DMS 273 (cell line): ENCODE data around the gene EIF3K.
A peak's percentile ranks its signal among the peaks of the same experiment; 100 is the strongest.

Experiments used
- DNase-seq: peaks from one replicate; lab custom pipeline; 2025; ENCODE audit not compliant: unreplicated experiment; lab: John Stamatoyannopoulos, UW

The EIF3K gene

DNA sequence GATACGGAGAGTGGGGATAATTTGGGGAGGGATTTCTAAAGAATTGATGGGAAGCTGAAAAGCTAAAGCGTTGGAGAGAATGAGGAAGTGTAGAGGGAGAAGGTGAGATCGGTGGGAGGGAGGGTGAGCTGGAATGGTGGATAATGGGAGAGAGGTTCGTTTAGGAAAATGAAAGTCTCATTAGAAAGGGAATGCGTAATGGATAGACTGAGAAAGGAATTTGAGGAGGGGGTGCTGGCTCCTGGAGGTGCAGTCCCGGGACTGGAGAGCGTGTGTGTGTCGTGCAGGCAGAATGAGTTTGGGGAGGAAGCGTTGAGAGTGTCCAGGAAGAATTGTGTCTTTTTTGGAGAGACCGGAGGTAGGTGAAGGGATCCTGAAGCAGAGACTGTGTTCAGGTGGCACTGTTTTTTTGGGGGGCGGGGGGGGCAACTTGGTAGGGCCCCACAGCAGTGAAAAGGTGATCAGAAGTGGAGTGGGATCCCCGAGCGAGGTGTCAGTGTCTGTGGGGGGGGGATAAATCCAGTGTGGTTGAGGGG, 29.8 kb downstream of the EIF3K start:
- DNase-seq, result peak; percentile 25

DNA sequence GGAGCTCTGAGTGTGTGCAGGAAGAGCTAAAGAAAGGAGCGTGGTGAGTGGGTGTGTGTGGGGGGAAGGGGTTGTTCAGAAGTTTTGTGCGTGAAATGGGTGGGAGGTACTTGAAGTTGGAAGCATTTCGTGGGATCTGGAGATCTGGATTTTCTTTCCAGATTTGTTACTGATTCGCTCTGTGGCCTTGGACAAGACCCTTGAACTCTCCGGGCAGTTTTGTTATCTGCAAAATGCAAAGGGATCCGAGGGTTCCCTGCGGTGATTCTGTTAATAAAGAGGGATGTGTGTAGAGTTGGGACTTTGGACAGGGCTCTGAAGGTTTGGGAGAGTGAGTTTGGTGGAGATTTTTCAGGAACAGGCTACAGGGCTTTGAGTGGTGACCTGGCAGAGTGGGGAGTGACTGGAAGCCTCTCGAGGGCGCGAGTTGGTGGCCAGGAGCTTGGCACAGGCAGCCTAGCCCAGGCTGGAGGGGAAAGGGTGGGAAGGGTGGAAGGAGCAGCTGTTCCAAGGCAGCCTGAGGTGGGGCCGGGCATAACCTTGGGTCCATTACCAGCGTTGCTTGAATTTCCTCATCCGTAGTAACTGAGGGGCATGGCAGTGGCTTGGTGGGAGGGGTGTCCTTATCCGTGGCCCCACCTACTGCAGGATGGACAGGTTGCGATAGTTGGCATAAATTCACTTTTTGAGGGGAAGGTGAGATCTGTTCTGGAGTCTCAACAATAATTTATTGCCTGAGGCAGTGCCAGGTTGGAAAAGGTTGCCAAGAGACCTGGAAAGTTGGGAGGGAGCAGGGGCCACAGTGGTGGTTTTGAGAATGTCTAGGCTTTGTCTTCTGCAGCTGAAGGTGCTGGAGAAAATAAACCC, 30.6 kb downstream of the EIF3K start:
- DNase-seq, result peak; percentile 80

DNA sequence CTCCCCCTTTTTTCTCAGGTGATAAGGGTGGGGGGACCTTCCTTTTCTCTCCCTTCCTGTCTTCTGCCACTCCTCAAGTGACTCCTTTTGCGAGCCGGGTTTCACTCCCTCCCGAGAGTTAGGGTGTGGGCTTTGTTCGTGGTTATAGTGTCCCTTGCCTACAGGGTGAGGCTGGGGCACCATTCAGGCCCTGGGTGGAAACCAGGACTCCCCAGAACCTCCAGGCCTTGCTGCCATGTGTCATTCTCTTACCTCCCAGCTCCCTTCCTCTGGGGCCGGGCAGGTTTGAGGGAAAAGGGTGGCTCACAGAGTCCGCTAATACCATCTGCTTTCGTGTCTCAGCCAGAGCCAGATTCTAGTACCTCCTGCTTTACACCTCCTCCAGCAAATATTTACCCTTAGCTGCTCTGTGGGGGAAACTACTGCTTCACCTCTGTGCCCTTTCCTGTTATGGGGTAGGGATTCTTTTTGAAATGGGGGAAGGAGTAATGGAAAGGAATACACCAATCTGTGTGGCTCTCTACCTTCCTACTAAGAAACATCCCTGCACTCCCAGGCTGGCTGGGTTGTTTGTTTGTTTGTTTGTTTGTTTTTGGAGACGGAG, 31.3 kb downstream of the EIF3K start:
- DNase-seq, result peak; percentile 84

DNA sequence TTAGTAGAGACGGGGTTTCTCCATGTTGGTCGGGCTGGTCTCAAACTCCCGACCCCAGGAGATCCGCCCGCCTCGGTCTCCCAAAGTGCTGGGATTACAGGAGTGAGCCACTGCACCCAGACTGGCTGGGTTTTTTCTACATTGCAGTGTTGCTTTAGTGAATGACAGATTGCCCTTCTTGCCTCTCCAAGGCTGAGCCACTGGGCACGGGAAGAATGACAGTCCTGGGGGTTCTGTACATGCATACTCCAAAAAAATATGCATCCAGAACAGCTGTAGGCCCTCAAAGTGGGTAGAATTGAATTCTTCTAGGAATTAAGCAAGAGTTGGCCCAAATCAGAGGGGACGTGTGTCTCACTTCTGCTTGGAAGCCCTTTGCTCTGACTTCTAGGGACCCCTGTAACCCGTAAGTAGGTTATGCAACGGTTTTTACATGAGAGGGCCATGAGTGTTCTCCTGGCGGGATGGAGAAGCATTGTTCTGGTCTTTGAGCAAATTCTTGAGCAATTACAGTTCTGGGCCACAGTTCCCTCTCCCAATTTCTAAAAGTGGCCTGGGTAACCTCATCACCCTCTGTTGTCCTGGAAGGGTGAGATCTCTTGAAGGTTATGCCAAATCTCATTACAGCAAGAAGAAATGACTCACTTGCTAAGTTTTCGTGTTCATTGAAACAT, 32.1 kb downstream of the EIF3K start:
- DNase-seq, result peak; percentile 59

DNA sequence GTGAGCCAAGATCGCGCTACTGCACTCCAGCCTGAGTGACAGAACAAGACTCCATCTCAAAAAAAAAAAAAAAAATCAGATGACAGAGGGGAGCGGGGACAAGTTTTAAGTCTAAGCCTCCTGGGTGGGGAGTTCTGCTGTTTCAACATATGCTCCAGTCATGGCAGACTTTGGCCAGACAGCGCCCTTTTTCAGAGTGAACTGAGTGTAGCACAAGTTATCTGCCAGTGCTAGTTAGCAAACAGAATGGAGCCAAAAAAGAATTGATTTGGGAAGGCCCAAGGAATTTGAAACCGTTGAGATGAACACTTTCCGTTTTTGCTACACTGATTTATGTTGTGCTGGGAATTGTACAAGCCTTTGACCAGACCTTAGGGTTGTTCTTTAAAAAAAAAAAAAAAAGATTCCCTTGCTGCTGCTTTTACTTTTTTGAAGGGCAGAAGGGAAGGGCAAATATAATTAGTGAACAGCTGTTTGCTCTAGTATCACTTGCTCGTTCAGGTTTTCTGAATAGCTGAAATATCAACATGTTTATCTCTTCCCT, 34.1 kb downstream of the EIF3K start:
- peak; percentile 92 for DNase-seq

DNA sequence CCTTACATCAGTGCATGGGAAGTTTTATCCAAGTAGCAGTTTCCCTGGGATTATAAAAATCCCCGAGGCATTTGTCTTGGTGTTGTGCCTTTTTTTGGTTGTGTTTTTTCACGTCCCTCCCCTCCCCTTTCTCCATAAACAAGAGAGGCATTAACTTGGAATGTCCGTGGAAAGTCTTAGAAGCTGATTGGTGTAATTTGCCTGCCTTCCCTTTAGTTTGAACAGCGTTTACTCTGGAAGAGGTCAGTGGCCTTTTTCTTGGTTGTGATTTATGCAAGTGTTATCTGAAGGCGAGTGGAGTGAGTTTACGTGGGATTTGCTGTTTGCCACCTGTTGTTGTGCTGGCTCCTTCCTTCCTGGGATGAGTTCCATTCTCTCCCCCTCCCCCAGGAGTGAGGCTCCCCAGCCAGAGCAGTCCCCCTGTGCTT, 35.7 kb downstream of the EIF3K start:
- peak; percentile 30 for DNase-seq

DNA sequence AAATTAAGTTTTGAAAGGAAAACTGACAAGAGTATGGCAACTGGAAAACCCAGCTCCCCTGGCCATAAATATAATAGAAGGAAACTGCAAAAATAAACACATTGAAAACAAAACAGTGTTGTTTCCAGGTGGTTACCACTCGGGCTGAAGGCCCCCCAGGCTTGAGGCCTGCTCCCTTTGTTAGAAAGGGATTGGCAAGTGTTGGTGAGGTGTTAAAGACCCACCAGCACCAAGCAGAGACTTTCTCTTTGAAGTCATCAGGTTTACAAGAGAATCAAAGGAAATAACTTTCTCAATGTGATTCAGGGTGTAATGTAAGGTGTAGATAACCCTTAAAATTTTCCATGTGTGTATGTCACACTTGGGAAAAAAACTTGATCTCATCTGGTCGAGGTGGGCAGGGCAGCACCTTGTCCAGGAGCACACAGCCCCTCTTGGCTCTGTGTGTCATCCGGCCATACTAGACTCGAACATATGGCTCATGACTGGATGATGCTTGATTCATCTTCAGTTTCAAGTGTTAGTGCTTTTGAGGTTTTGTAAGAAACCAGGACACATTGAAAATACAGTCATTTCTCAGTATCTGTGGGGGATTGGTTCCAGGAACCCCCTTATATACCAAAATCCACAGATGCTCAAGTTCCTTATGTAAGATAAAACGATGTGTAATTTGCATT, 36.3 kb downstream of the EIF3K start:
- peak; percentile 27 for DNase-seq

DNA sequence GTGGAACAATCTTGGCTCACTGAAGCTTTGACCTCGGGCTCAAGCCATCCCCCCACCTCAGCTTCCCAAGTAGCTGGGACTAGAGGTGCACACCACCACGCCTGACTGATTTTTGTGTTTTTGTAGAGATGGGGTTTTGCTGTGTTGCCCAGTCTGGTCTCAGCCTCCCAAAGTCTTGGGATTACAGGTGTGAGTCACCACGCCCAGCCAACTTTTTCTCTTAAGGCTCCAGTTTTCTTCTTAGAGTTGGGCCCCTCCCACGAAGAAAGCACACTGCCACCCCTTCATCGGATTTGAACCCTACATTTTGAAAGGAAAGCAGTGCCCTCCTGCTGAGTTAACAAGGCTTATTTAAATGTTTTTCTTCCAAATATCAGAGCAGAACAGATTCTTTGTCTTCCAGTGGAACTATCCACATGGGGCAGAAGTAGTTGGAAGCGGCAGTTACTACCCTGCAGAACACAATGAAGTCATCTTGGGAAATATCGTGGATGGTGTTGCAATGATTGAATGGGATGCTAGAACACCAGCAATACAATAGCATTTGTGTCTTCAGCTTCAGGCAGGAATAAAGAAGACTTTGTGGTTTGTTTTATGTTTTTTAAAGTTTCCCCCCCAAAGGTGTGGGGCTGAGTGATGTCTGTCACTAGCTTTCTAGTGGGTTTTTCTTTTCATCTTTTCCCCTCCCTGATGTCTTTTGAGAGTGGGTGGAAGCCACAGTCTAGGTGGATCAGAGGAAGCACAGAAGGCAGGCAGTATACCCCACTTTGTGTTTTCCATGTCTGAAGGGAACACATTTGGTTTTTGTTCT, 37.4 kb downstream of the EIF3K start:
- DNase-seq, result no peak

DNA sequence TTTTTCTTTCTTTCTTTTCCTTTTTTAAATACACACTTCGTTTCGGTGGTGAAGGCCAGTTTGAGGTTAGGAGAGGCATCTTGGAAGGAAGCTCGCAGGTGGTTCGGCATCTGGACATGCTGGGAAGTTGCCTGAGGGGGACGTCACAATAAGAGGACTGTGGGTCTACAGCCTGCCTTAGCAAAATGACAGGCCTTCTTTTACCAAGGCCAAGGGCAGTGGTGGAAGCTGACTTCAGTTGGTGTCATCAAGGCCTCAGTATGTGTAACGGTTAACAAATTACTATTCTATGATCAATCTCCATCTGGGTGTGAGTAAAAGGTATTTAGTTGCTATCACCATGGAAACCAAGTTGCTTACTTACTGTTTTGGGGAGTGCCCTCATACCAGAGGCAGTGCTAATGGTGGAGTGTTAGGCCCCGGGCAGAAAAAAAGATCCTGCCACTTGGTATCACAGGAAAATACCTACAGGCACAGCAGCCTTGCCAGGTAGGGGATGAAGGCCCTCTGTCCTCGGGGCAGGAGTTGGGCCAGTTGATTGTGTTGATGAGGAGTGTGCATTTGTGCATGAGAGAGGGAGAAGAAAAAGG, 38.7 kb downstream of the EIF3K start:
- peak; percentile 42 for DNase-seq

DNA sequence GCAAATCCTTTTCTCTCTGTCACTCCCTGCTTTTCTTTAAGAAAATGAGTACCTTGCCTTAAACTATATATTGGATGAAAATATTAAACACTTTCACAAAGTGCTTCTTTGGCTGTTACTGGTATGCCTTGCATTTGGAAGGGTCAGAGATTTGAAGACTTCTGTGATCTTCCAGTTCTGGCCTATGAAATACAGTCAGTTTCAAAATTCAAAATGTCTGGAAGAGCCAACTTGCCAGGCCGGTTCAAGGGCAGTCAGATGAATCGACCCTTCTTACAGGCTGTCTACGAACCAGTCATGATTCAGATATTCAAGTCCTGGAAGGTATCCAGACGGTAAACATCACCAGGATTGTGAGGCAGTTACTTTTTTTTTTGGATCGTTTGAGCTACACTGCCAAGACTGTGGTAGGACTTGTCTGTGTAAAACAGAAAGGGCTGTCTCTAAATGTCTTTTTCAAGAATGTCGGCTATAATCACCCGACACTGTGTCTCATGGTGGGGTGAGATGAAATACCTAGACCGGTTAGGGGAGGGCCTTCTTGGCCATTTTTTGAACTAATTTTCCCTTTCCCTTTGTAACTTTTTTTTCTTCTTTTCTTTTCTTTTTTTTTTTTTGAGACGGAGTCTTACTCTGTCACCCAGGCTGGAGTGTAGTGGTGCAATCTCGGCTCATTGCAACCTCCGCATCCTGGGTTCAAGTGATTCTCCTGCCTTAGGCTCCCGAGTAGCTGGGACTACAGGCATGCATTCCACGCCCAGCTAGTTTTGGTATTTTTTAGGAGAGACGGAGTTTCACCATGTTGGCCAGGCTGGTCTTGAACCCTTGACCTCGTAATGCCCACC, 39.7 kb downstream of the EIF3K start:
- DNase-seq, result peak; percentile 84

DNA sequence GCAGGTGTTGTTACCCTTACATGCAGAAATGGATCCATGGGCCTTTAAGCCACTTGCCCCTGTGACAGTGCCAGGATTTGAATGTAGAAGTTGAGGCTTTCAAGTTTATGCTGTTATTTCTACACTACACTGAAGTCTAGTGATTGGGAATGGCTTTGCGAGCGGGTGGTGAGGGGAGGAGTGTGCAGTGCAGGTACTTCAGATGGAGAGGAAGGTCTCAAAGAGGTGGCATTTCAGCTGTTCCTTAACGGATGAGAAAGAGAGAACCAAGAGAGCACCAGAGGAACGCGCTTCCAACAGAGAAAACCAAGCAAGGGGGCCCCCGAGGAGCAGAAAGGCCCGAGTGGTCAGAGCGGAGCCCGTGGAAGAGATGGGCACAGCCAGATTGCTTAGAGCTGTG, 41.7 kb downstream of the EIF3K start:
- DNase-seq, result no peak

DNA sequence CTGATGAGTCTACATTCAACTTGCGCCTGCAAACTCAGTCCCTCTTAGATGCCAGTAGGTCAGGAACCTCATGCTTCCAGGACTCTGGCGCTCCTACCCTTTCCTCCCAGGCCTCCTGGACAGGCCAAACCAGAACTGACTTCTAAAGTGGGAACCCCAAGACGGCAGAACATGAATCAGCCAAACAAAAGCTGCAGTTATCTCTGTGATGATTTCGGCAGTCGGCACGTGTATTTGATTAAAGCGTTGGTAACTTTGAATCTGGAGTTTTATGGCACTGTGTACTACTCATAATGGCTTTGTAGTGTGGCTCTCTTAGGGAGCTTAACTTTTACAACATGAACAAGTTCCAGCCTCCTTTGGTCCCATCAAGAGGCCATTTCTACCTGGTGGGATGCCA, 42.1 kb downstream of the EIF3K start:
- DNase-seq, result no peak

DNA sequence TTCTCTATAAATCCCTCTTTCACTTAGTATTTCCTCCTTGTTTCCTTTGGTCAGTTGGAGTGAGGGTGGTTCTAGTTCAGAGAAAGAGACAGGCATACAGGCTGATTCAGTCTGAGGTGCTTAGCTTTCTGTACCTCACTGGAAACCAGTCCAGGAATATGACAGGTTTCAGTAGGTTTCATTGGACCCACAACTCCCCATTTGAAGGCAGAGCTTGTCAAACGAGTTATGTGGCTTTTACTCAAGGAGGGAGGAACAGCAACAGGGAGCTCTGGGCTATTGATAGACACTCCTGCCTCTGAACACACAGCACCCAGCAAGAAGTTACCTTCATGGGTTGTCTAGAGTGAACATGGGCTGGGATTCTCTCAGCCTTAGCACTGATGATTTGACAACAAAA, 43.0 kb downstream of the EIF3K start:
- DNase-seq, result no peak

DNA sequence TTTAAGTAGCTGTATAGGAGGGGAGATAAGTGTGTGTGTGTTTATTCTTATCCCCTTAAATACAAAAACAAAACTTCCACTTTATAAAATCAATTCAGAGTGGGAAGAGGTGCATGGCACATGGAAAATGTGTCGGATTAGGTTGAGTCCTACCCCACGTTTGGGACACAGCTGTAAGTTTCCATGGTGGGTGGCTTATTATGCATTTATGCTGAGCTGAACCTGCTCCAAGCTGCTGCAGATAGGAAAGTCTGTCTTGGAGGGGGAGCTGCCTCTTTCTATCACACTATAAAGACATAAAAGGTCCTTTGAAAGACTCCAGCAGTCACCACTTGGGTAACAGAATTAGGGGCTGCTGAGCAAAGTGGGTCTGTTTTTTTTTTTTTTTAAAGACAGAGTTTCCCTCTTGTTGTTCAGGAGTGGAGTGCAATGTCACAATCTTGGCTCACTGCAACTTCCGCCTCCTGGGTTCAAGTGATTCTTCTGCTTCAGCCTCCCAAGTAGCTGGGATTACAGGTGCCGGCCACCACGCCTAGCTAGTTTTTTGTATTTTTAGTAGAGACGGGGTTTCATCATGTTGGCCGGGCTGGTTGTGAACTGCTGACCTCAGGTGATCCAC, 43.7 kb downstream of the EIF3K start:
- no peak for DNase-seq

DNA sequence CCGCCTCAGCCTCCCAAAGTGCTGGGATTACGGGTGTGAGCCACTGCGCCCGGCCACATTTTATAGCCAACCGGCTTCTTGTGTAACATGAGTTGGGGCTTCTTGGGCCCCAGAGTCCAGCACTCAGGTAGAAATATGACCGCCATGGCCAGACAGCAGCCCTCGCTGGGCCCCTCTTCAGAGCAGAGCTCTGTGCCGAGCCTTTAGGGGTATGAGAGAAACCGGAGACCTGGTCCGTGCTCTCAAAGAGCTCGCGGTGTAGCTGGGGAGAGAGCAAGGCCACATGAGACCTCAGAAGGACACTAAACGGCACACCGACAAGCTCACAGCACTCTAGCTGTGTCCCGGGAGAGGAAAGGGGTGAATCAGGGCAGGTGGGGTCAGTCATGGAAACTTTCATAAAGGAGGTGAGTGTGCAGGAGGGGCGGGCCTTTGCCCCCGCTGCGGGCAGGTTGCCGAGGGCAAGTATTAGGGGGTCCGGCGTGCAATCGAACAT, 44.2 kb downstream of the EIF3K start:
- DNase-seq, result no peak

DNA sequence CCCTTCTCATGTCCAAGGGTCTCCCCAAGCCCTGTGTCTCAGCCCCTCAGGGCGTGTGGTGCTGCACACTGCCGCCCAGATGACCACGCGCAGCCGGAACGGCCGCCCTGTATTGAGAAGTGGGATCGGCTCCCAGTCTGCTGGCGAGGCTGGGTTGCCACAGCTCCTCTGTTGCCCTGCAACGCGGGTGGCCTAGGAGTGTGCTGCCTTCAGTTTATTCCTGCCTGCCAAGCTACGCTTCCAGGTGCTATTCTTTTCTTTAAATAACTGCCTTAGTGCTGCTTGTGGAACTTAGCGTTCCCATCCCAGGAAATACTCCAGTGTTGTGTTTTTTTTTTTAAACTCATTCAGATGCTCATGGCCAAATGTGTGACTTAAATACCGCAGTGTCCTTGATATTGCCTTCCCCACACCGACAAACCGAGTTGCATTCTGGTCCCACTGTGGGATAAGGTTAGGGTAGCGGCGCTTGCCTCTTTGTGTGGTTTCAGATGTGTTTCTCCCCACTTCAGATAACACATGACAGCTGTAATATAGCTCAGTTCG, 45.0 kb downstream of the EIF3K start:
- no peak for DNase-seq

DNA sequence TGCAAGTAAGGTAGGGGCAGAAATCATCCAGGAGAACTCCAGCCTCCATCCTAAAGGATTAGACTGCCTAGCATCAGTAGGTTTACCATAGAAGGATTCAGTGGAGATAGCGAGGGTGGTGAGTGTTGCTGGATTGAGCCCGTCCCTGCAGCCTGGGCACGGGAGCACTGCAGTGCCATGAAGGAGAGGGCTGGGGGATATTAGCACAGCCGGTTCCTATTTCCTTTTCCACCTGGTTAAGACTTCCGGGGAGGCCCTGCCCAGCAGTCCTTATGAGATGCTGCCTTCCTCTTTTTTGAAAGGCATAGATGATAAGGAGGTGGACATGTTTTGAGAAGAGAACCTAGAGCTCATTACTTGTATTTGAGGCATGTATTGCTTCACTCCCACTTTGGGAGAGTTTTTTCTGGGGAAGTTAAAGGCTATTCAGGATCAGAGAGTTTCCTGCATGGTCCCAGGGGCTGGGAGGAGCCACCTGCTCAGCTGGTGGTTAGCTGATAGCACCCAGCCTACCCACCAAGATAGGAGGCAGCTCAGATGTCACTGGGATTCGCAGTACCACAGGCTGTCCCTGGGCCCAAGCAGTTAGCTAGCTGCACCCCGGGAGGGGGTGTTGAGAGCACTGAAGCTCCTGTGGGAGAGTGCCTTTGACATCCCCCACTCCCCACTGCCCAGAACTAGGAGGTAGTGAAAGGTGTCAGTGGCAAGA, 45.7 kb downstream of the EIF3K start:
- peak; percentile 27 for DNase-seq
